Chondrocyte (in vitro differentiated cells): Measurements from ENCODE around the gene CCL15. TPM values are rescaled to one million over a fixed set of nuclear protein-coding genes. Genes with fewer than 3 reads are reported as not detected.
"Not testable (repeated sequence)": the region's sequence is repeated elsewhere in the genome, so short reads cannot be mapped to it uniquely, and the experiment has no call there.

Experiments used
- DNase-seq: peaks from one replicate; pipeline ENCODE4 v3.0.0; 2021; ENCODE audit warnings: mixed read lengths, low spot score
- H3K27ac Mint-ChIP-seq: one replicate; pipeline ENCODE4 v1.8.0; 2021; ENCODE audit warnings: mild to moderate bottlenecking, moderate library complexity, mixed read lengths; ENCODE audit not compliant: unreplicated experiment
- H3K27me3 Mint-ChIP-seq: 2 replicates; pipeline ENCODE4 v1.8.0; 2021; ENCODE audit warnings: low read depth, mixed read lengths
- H3K36me3 Mint-ChIP-seq: 2 replicates; pipeline ENCODE4 v1.8.0; 2021; ENCODE audit warnings: low read depth, mixed read lengths
- H3K4me1 Mint-ChIP-seq: 2 replicates; pipeline ENCODE4 v1.8.0; 2021; ENCODE audit warnings: low read depth, mild to moderate bottlenecking, mixed read lengths
- H3K4me3 Mint-ChIP-seq: one replicate; pipeline ENCODE4 v1.8.0; 2021; ENCODE audit warnings: mild to moderate bottlenecking, moderate library complexity, mixed read lengths; ENCODE audit not compliant: unreplicated experiment
- H3K9me3 Mint-ChIP-seq: 2 replicates; pipeline ENCODE4 v1.8.0; 2021; ENCODE audit warnings: low read depth, mixed read lengths
- total RNA-seq: library from RNA; stranded (reverse); gene quantifications from 3 replicates; pipeline ENCODE4 v1.2.1, GENCODE V29; 2021
- TF ChIP-seq, protein P1 (sequence below): fragments of 200-600 bp; sonication (generic); IDR thresholded peaks from 2 replicates; pipeline ENCODE4 v1.5.0; 2021; ENCODE audit warnings: antibody characterized with exemption, mild to moderate bottlenecking, moderate library complexity

The CCL15 gene
- total RNA-seq, 1 donor from 2014 or later = not detected

DNA sequence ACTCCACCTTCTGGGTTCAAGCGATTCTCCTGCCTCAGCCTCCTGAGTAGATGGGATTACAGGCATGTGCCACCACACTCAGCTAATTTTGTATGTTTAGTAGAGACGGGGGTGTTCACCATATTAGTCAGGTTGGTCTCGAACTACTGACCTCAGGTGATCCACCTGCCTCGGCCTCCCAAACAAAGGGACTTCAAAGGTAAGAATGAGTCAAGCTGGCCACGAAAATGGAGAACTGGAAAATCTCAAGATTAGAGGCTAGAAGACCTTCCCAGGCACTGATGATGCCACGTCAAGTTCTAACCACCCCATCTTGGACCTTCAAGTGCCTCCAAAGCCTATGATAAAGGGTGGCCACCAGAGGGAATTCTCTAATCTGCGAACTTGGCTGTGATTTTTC, 1.3 kb upstream of the CCL15 start:
- Mint-ChIP-seq H3K4me1 (no peaks in the 10 kb centered on the region), H3K27ac (no peak overlapping the region), H3K27me3 (peaks cover 22% of the 10 kb centered on the region), H3K4me3 (no peak overlapping the region), H3K36me3 (no peaks in the 10 kb centered on the region), H3K9me3 (no peaks in the 10 kb centered on the region)
- DNase-seq = no peak
- TF ChIP-seq, protein P1, sequence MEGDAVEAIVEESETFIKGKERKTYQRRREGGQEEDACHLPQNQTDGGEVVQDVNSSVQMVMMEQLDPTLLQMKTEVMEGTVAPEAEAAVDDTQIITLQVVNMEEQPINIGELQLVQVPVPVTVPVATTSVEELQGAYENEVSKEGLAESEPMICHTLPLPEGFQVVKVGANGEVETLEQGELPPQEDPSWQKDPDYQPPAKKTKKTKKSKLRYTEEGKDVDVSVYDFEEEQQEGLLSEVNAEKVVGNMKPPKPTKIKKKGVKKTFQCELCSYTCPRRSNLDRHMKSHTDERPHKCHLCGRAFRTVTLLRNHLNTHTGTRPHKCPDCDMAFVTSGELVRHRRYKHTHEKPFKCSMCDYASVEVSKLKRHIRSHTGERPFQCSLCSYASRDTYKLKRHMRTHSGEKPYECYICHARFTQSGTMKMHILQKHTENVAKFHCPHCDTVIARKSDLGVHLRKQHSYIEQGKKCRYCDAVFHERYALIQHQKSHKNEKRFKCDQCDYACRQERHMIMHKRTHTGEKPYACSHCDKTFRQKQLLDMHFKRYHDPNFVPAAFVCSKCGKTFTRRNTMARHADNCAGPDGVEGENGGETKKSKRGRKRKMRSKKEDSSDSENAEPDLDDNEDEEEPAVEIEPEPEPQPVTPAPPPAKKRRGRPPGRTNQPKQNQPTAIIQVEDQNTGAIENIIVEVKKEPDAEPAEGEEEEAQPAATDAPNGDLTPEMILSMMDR = no peak

DNA sequence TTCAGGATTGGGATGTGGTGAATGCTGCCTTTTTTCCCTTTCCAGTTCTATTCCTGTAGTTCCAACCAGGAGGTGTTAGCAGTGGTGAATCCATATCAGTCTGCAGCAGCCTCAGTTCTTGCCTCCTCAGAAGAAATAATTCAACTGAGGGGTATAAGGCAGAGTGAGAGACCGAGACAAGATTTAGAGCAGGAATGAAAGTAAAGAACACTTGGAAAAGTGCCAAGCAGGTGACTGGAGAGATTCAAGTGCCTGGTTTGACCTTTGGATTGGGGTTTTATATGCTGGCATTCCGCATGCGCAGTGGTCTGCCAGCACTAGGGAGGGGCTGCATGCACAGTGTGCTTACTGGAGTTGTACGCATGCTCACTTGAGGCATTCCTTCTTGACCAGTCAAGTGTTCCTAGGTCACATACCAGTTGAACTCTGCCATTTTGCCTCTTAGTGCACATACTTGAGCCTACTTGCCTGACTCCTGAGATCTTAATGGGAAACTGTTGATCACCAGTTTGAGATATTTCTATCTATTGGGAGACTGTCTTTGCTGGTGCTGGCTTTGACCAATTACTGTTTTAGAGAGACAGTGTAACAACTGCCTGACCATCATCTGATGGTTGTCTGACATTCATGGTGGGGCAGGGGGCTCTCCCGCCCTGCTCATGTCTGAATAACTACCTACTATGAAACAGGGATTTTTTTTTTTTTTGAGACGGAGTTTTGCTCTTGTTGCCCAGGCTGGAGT, 680 bp upstream of the CCL15 start:
- Mint-ChIP-seq H3K36me3 (no peaks in the 10 kb centered on the region), H3K27ac (no peak overlapping the region), H3K27me3 (peaks cover 26% of the 10 kb centered on the region), H3K9me3 (no peaks in the 10 kb centered on the region), H3K4me1 (no peaks in the 10 kb centered on the region), H3K4me3 (no peak overlapping the region)
- DNase-seq = no peak
- TF ChIP-seq, protein P1 = no peak

DNA sequence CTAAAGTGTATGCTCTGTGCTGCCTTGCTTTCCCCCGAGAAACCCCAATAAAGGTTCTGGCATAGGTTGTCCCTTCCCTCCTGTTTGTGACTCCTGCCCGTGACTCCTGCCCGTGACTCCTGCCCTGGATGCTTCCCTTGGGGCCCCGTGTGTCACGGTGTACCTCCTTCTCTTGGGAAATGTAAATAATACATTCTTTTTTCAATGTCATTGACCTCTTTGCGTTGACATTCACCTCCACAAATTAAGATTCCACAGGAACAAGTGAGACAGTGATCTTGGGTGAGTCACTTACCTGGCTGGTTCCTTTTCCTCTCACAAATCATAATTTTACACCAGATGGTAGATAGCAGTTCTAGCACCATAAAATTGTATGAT, 632 bp downstream of the CCL15 start:
- TF ChIP-seq, protein P1 = no peak
- H3K4me3 Mint-ChIP-seq = no peak overlapping the region
- H3K36me3 Mint-ChIP-seq = no peaks in the 10 kb centered on the region
- H3K27ac Mint-ChIP-seq = no peak overlapping the region
- no peak for DNase-seq
- H3K4me1 Mint-ChIP-seq = no peaks in the 10 kb centered on the region
- H3K27me3 Mint-ChIP-seq = peaks cover 30% of the 10 kb centered on the region
- H3K9me3 Mint-ChIP-seq = no peaks in the 10 kb centered on the region

DNA sequence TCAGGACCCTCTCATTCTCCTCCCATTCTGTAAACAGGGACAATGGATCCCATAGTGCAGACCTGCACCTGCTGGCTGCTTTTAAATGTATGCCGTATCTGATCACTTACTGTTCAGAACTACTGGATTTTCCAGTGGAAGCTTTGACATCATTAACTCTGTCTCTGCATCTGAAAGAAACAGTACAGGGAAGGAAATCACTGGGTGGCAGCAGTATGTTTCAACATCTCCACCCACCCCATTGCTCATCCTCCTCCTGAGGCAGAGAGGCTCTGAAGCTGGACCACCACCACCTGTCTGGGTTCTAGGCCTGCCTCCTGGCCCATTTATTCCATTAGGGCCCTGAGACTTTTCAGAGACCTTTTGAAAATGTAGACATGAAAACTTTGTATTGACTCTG, 2.6 kb downstream of the CCL15 start:
- Mint-ChIP-seq H3K27ac (no peak overlapping the region), H3K4me3 (no peak overlapping the region), H3K9me3 (peaks cover 8% of the 10 kb centered on the region), H3K4me1 (no peaks in the 10 kb centered on the region), H3K27me3 (peaks cover 33% of the 10 kb centered on the region), H3K36me3 (no peaks in the 10 kb centered on the region)
- DNase-seq = no peak
- TF ChIP-seq, protein P1 = no peak

DNA sequence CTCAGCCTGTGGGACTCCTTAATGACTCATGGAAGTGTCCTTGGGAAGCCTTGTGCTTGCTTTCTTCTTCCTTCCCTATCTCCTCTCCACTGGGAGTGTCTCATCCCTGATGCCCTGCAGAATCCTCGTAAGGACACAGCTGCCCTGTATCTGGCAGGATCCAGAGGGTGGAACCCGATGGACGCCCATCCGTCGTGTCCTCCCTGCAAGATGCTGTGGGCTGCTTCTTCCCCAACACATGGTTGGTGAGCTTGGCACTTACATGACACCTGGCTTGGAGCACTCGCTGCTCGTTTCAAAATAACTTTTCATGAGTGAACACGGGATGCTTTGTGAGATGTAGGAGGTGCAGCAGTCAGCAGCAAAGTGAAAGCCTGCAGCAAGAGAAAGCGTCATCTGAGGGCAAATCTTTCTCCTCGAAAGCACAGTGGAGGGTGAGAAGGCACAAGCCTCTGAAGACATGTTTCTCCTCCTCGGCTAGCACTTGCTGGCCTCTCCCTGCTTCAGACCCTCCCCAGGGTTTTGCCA, 3.3 kb downstream of the CCL15 start:
- H3K4me3 Mint-ChIP-seq = no peak overlapping the region
- peaks cover 32% of the 10 kb centered on the region for H3K27me3 Mint-ChIP-seq
- H3K27ac Mint-ChIP-seq = no peak overlapping the region

DNA sequence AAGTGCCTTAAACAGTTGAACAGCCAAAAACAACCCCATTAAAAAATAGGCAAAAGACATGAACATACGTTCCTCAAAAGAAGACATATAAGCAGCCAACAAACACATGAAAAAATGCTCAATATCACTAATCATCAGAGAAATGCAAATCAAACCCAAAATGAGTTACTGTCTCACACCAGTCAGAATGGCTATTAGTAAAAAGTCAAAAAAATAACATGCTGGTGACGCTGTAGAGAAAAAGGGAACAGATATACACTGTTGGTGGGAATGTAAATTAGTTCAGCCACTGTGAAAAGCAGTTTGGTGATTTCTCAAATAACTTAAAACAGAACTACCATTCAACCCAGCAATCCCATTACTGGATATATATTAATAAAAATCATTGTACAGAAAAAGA, 6.0 kb downstream of the CCL15 start:
- not testable (repeated sequence) for H3K4me3 Mint-ChIP-seq, H3K27ac Mint-ChIP-seq, H3K9me3 Mint-ChIP-seq, H3K36me3 Mint-ChIP-seq, DNase-seq, H3K4me1 Mint-ChIP-seq
- peaks cover 25% of the 10 kb centered on the region for H3K27me3 Mint-ChIP-seq

More for the DNA sequence above, 3.3 kb downstream of the CCL15 start:
- Mint-ChIP-seq H3K36me3 (no peaks in the 10 kb centered on the region), H3K9me3 (peaks cover 8% of the 10 kb centered on the region), H3K4me1 (no peaks in the 10 kb centered on the region)
- no peak for DNase-seq
- TF ChIP-seq, protein P1 = no peak
